Adrenal gland (tissue), 5 donors: ENCODE data around the gene GJB6.

Source experiments
- CTCF ChIP-seq, 6 experiments: fragments of 450-650 bp in 4 of 6; fragments of 200-600 bp in 2 of 6; sonication (generic) in 1 of 6; IDR thresholded peaks; 1 replicate in 5 of 6; 2 replicates in 1 of 6; pipeline versions ENCODE4 v1.5.1 to v1.8.0; 2016 to 2021; ENCODE audit warnings: antibody characterized with exemption in 6 of 6, mild to moderate bottlenecking in 2 of 6, moderate library complexity in 1 of 6
- POLR2A ChIP-seq, 2 donors: fragments of 450-650 bp; IDR thresholded peaks; one replicate each; pipeline ENCODE4 v1.6.1; 2017; ENCODE audit warnings: antibody characterized with exemption in 2 of 2, mild to moderate bottlenecking in 2 of 2, moderate library complexity in 1 of 2
- donor health status: DM: no; HTN: no; CAD: no.

GRCh38 chr13:20274466-20274865 lies 42.3 kb upstream of the GJB6 start:
- TF ChIP-seq POLR2A (IDR thresholded peaks at IDR 0.05), result no peak
- TF ChIP-seq CTCF (IDR thresholded peaks at IDR 0.05), result no peak
